Stimulated activated CD8-positive, alpha-beta memory T cell treated with anti-CD3 and anti-CD28 coated beads, Interleukin-2, amount 100 ng/mL, for 1 hour (primary cell): Measurements from ENCODE around the gene ADAMTS18.
"Not testable (repeated sequence)": the region's sequence is repeated elsewhere in the genome, so short reads cannot be mapped to it uniquely, and the experiment has no call there.

Experiments used
- DNase-seq, 2 donors: peaks; one replicate each; pipeline ENCODE4 v3.0.0-alpha.2; 2020; ENCODE audit warnings: low read depth in 2 of 2

ADAMTS18 gene

GRCh38 chr16:77288222-77288621 lies 146.6 kb downstream of the ADAMTS18 start:
- DNase-seq = no peak

- no peak for DNase-seq
Observed at GRCh38 chr16:77285676-77286075, 149.2 kb downstream of the ADAMTS18 start.

GRCh38 chr16:77282345-77282744 lies 152.5 kb downstream of the ADAMTS18 start:
- no peak for DNase-seq

GRCh38 chr16:77279316-77279715 lies 155.5 kb downstream of the ADAMTS18 start:
- not testable (repeated sequence) for DNase-seq

GRCh38 chr16:77277571-77277970 lies 157.3 kb downstream of the ADAMTS18 start:
- no peak for DNase-seq

- no peak for DNase-seq
Observed at GRCh38 chr16:77277141-77277540, 157.7 kb downstream of the ADAMTS18 start.

- DNase-seq = no peak
Observed at GRCh38 chr16:77276661-77277060, 158.2 kb downstream of the ADAMTS18 start.

- DNase-seq = not testable (repeated sequence)
Observed at GRCh38 chr16:77275303-77275702, 159.5 kb downstream of the ADAMTS18 start.

GRCh38 chr16:77273815-77274214 lies 161.0 kb downstream of the ADAMTS18 start:
- no peak for DNase-seq

GRCh38 chr16:77271532-77272426 lies 163.1 kb downstream of the ADAMTS18 start:
- no peak for DNase-seq

GRCh38 chr16:77266185-77266584 lies 168.6 kb downstream of the ADAMTS18 start:
- DNase-seq = not testable (repeated sequence)

- DNase-seq = no peak
Observed at GRCh38 chr16:77262971-77263370, 171.9 kb downstream of the ADAMTS18 start.

GRCh38 chr16:77250400-77250799 lies 184.4 kb downstream of the ADAMTS18 start:
- DNase-seq = no peak

GRCh38 chr16:77246150-77246549 lies 188.7 kb downstream of the ADAMTS18 start:
- DNase-seq = no peak

- not testable (repeated sequence) for DNase-seq
Observed at GRCh38 chr16:77242471-77242870, 192.4 kb downstream of the ADAMTS18 start.

GRCh38 chr16:77238593-77238992 lies 196.2 kb downstream of the ADAMTS18 start:
- DNase-seq = no peak

GRCh38 chr16:77236063-77236511 lies 198.7 kb downstream of the ADAMTS18 start:
- DNase-seq = peak; percentile 71 to 78

- no peak for DNase-seq
Observed at GRCh38 chr16:77234611-77235010, 200.2 kb downstream of the ADAMTS18 start.

- DNase-seq = no peak
Observed at GRCh38 chr16:77233799-77234519, 200.9 kb downstream of the ADAMTS18 start.
